Dermis microvascular lymphatic vessel endothelial cell (primary cell): ENCODE measurements around the gene ZNF354C. TPM values are rescaled to one million over a fixed set of nuclear protein-coding genes. Genes with fewer than 3 reads are reported as not detected.

Experiments used
- DNase-seq, 2 donors: peaks; one replicate each; pipeline versions ENCODE4 v3.0.0 to v3.0.0-alpha.2; 2010; ENCODE audit warnings: low read depth in 2 of 2
- total RNA-seq: library from RNA; depleted of rRNA; stranded (reverse); fragments of >200 nt; gene quantifications from 2 replicates; pipeline ENCODE4 v1.2.1, GENCODE V29; 2014

ZNF354C gene
- total RNA-seq, 1 donor from 2014 or later = 4.9 TPM

DNA sequence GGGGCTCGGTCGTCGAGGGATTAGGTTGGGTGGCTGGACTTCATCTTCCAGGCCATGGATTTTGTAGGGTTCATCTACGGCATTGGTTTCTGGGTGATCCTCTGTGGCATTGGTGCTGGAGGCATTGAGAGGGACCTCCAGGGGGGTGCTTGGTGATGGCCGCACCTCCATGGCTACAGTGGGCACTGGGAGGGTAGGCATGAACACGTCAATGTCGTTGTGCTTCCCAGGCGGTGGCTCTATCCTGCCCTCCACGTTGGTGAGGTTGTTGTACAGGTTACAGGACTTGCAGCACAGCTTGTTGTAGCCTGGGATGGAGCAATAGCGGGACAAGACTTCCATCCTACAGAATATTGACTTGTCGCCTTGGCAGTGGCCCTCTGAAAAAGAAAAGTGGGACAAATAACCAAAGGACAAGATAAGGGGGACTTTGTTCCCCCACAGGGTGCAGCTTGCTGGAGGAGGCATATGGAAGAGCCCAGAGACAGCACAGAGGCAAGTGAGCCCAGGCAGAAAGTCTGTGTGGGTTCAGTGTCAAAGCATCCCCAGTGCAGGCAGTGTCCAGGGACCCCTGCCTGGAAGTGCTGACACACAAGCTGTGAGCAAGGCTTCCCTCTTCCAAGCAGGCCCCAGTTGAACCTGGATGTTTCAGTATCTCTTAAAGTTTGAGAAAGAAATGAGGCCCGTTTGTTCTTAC, 53.9 kb downstream of the ZNF354C start:
- no peak for DNase-seq

- DNase-seq = no peak
Observed at GRCh38 chr5:179114756-179115155, 54.6 kb downstream of the ZNF354C start.

DNA sequence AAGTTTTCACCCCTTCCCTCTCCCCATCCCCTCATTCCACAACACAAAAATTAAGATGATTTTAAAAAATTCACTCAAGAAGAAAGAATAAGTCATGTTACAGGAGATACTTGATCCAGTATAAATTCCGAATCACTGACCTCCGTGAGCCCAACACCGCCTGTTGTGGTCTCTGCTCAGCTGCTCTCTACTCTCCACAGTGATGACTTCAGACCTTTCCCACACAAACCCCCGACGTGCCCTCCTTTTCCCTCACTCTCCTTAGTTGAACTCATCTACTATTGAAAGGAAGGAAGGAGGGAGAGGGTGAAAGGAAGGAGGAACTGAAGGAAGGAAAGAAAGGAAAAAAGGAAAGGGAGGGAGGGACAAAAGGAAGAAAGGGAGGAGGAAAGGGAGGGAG, 55.1 kb downstream of the ZNF354C start:
- DNase-seq = no peak

DNA sequence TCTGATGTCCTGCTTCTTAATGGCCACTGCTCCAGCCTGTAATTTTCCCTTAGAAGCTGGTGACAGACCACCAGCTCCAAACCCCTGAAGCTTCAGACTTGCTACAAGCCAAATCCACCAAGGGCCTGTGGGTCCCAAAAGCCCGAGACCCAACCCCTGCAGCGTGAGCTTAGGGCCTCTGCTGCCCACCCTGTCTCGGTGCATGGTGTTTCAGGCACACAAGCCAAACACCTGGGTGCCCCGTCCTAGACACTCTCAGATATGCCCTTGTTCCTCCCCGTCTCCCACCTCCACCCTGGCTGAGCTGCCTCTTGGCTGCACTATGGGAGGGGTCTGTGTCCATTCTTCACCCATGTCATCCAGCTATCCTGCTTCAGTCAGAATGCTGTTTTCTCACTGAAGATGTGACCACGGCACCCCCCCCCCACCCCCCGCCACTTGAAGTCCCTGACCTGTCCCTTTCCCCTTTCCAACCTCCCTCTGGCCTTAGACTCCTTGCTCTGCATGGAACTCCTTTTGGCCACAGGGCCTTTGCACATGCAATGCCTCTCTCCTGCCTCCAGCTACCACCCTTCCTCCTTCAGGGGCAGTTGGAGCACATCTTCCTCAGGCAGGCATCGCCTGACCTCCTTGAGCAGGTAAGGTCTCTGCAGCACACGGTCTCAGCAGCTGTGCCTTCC, 55.8 kb downstream of the ZNF354C start:
- DNase-seq = no peak

DNA sequence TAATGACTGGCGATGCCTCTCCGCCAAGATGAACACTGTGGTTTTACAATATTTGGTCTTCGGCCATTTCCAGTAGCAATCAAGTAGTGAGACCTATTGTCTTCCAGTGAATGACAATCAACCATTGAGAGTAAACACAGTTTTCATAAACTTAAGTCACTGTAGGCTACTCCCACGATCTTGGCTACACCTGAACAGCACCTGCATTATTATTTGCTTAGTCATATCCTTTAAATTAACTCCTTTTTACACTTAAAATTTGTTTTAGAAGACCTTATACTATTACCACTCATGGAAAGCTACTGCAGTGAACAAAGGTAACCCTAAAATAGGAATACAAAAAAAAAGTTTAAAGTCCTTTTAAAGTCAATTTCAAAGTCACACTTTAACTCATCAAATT, 58.2 kb downstream of the ZNF354C start:
- DNase-seq = no peak

GRCh38 chr5:179118756-179119414, 58.7 kb downstream of the ZNF354C start:
- DNase-seq = no peak

GRCh38 chr5:179119415-179120170, 59.4 kb downstream of the ZNF354C start:
- DNase-seq = no peak

DNA sequence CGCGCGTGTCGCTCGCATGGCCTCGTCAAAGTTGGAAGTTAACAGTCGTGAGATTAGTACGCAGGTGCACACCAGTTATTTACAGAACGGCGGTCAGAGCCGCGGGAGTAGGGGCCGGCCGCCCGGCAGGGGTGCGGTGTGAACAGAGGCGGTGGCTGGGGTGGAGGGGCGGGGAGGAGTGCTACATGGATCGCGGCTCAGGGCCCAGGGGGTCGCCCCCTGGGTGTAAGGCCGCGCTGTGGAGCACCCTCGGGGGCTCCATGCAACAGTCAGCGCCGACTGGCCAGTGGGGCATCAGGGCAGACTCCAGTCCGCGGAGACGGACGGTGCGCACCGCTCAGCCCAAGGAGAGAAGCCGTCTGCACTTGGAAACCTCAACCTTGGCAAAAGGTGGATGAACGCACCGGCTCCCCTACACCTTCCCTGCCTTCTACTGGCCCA, 60.3 kb downstream of the ZNF354C start:
- DNase-seq = no peak

- DNase-seq = no peak
Observed at GRCh38 chr5:179120951-179121666, 60.9 kb downstream of the ZNF354C start.

- DNase-seq = no peak
Observed at GRCh38 chr5:179121667-179122111, 61.5 kb downstream of the ZNF354C start.

GRCh38 chr5:179122411-179123108, 62.4 kb downstream of the ZNF354C start:
- no peak for DNase-seq

- no peak for DNase-seq
Observed at GRCh38 chr5:179123109-179123426, 62.9 kb downstream of the ZNF354C start.

GRCh38 chr5:179123491-179124272, 63.5 kb downstream of the ZNF354C start:
- no peak for DNase-seq

- DNase-seq = no peak
Observed at GRCh38 chr5:179124273-179124852, 64.2 kb downstream of the ZNF354C start.

- no peak for DNase-seq
Observed at GRCh38 chr5:179124853-179125788, 64.9 kb downstream of the ZNF354C start.

GRCh38 chr5:179125789-179126505, 65.8 kb downstream of the ZNF354C start:
- no peak for DNase-seq

GRCh38 chr5:179126506-179126991, 66.4 kb downstream of the ZNF354C start:
- no peak for DNase-seq
